HG03045 (cell line): ENCODE results near the gene NRG3.

Source experiments
- ATAC-seq: cut with Tn5 transposase; IDR thresholded peaks from one replicate; pipeline ENCODE4 v1.9.1; 2021; ENCODE audit warnings: mild to moderate bottlenecking, moderate library complexity; ENCODE audit not compliant: unreplicated experiment

NRG3 gene

GRCh38 chr10:82551506-82551905 is 676.5 kb downstream of the NRG3 start:
- ATAC-seq: no peak

GRCh38 chr10:82552267-82552666 is 677.3 kb downstream of the NRG3 start:
- ATAC-seq: no peak

- ATAC-seq: no peak
Measured at GRCh38 chr10:82554381-82554780, 679.4 kb downstream of the NRG3 start.

GRCh38 chr10:82558014-82558607 is 683.1 kb downstream of the NRG3 start:
- no peak for ATAC-seq

GRCh38 chr10:82564353-82565196 is 689.6 kb downstream of the NRG3 start:
- ATAC-seq: no peak

DNA sequence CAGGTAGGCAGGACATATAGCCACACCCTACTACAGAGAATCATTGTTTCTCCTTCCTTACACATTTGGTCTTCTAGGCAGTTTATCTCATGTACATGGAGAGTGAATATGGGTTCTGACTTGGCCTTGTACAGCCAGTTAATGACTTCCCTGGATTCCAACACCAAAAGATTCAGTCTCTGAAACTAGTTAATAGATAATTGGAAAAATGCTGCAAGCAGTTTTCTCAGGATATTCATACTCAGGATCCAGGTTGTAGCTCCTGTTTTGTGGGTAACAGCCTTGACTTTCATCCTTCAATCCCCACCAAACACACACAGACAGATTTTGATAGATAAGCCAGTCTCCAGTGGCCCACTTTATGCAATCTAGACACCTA is 690.2 kb downstream of the NRG3 start:
- ATAC-seq: no peak

DNA sequence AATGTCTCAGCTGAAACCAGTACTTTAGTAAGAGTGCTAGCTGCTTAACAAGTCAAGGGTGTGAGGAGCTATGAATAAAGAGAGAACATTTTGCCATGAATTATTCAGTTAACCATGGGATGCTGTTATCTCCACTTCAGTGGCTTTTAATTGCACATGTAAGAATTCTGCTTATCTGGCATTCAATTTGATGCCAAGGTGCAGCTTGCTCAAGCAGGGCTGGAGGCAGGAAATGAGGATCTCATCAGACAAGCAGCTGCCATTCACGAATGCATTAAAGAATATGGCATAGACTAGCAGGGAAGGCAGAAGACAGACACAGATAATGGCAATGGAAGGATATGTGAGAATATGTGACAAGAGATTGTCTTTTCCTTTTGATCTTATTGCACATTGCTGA is 697.8 kb downstream of the NRG3 start:
- no peak for ATAC-seq

- ATAC-seq: no peak
Measured at GRCh38 chr10:82574081-82574480, 699.1 kb downstream of the NRG3 start.

DNA sequence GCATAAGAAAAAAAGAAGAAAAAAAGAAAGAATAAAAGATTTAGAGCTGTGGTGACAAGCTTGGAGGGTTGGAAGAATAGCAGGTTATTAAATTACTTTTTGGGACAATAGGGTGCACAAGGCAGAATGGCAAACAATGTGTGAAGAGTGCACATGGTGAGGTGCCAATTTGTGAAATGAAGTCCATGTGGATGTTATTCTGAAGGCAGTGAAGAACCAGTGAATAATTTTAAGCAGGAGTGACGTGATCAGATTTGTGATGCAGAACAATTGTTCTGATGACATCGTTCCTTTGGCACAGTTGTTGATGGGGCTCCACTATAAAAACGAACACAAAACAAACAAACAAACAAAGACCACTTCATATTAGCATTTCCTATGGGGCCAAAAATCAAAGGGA is 700.3 kb downstream of the NRG3 start:
- ATAC-seq: no peak

DNA sequence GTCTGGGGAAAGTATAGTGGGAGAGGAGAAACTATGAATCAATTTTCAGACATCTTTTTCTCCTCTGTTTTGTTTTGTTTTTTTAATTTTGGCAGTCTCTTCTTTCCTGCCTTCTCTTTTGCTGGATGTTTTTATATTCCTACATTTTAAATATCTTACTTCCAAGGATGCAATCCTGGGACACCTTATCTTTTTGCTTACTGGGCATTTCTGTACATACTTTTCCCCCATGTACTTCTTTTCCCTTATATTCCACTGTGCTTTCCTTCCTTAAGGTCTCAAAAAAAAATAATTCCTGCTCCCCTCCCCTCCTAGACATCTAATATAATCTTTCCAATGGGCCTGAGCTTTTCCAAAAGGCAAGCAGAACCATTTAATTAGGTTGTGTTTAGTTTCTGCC is 701.1 kb downstream of the NRG3 start:
- no peak for ATAC-seq

- ATAC-seq: no peak
Measured at GRCh38 chr10:82581940-82582339, 706.9 kb downstream of the NRG3 start.

- no peak for ATAC-seq
Measured at GRCh38 chr10:82591421-82591820, 716.4 kb downstream of the NRG3 start.

DNA sequence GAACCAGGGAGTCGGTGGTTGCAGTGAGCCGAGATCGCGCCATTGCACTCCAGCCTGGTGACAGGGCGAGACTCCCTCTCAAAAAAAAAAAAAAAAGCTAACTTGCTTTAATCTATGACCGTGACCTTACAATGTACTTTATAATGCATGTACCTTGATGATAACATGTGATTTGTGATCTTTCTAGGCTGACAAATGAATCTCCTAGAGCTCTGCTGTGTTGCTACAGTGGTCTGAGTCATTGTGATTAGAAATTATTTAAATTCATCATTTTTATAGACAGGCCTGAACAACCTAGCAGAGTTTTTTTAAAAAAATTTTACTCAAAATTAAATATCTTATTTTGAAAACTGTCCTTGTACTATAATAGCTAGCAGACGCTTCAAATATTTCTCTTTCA is 722.8 kb downstream of the NRG3 start:
- ATAC-seq: no peak

GRCh38 chr10:82609845-82610244 is 734.9 kb downstream of the NRG3 start:
- ATAC-seq: no peak

- ATAC-seq: no peak
Measured at GRCh38 chr10:82618007-82618406, 743.0 kb downstream of the NRG3 start.

GRCh38 chr10:82621680-82622079 is 746.7 kb downstream of the NRG3 start:
- no peak for ATAC-seq

- ATAC-seq: no peak
Measured at GRCh38 chr10:82622479-82622878, 747.5 kb downstream of the NRG3 start.

DNA sequence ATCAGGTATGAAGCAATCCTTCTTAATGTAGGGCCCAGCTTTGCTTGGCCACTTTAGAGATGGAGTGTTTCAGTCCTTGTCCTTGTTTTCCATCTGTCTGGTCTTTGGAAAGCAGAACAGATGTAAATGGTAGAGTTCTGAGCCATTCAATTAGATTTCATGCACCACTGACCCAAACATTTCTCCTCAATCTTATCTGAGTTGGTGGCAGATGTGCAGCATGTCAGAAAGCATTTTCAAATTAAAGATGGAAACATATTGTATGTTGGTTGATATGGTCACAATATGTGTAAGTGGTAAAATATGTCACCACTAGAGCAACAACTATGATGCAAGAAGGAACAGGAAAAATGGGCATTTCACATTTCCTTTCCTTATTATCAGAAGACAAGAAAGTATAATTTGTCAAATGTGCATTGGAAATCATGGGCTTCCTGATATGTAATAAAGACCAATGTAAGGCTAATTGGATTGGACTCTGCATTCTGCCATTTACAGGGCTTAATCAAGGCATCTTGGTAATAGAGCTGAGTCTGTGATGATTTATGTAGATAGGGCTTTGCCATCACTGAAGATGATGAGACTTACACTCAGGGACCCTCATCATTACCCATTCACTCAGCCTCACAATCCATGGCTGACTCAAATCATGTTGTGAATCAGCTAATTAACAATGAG is 750.7 kb downstream of the NRG3 start:
- no peak for ATAC-seq

GRCh38 chr10:82628373-82628772 is 753.4 kb downstream of the NRG3 start:
- ATAC-seq: no peak

DNA sequence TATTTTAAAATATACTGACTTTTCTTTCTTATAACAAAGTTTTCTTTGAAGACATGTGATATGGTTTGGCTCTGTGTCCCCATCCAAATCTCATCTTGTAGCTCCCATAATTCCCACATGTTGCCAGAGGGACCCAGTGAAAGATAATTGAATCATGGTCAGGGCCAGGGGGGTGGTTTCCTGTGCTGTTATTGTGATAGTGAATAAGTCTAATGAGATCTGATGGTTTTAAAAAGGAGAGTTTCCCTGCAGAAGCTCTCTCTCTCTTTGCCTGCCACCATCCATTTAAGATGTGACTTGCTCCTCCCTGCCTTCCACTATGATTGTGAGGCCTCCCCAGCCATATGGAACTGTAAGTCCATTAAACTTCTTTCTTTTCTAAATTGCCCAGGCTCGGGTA is 768.1 kb downstream of the NRG3 start:
- ATAC-seq: no peak

DNA sequence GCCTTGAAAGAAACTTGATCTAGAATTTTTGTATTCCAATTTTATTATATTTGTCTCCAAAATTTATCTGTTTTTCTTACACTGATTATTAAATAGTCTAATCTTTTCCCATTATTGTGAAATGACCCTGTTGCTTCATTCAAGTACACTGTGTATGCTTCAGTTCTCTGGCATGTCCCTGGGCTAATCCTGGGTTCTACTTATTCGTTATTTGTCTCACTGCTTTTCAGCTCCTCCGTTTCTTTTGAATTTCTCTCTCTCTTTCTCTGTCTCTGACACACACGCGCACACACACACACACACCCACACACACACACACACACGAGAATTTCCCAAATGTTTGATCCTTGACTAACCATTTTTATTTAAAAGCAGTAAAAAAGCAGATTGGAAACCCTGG is 768.6 kb downstream of the NRG3 start:
- ATAC-seq: no peak

GRCh38 chr10:82645221-82645620 is 770.2 kb downstream of the NRG3 start:
- ATAC-seq: no peak
